Kidney (tissue), 14 donors: ENCODE data around the gene ERBB4. TPM values are rescaled to one million over a fixed set of nuclear protein-coding genes. Genes with fewer than 3 reads are reported as not detected.

Experiments
- DNase-seq, 5 donors: peaks; one replicate each; pipeline ENCODE4 v3.0.0-alpha.2; 2013 to 2020
- FAIRE-seq: peaks from 2 replicates; lab custom pipeline; 2012; peaks lifted over from hg19 to GRCh38; lab: Jason Lieb, UNC
- H3K27ac ChIP-seq, 2 donors: one replicate each; pipeline ENCODE4 v1.7.0; 2013; ENCODE audit warnings: low read depth in 2 of 2, low read length in 2 of 2, inconsistent platforms in 1 of 2
- H3K27me3 ChIP-seq: one replicate; pipeline ENCODE4 v1.7.1; 2013; ENCODE audit warnings: low read length, inconsistent platforms; ENCODE audit not compliant: control insufficient read depth, insufficient read depth
- H3K36me3 ChIP-seq, 3 donors: one replicate each; pipeline versions ENCODE4 v1.7.0 to v1.7.1; 2013; ENCODE audit warnings: low read length in 3 of 3, control low read depth in 1 of 3, inconsistent platforms in 1 of 3; ENCODE audit not compliant: insufficient read depth in 3 of 3, control insufficient read depth in 2 of 3
- H3K4me1 ChIP-seq, 3 donors: one replicate each; pipeline versions ENCODE4 v1.7.0 to v1.7.1; 2013; ENCODE audit warnings: low read length in 3 of 3, inconsistent platforms in 1 of 3, low read depth in 1 of 3; ENCODE audit not compliant: control insufficient read depth in 2 of 3, insufficient read depth in 2 of 3
- H3K4me3 ChIP-seq, 3 donors: one replicate each; pipeline versions ENCODE4 v1.7.0 to v1.8.1; 2013; ENCODE audit warnings: low read length in 3 of 3, control low read depth in 1 of 3, inconsistent platforms in 1 of 3
- H3K9ac ChIP-seq, 3 donors: one replicate each; pipeline versions ENCODE4 v1.7.0 to v1.7.1; 2013; ENCODE audit warnings: low read length in 3 of 3, control low read depth in 1 of 3, inconsistent platforms in 1 of 3
- H3K9me3 ChIP-seq, 3 donors: one replicate each; pipeline versions ENCODE4 v1.7.0 to v1.7.1; 2013; ENCODE audit warnings: low read length in 3 of 3, control low read depth in 1 of 3, inconsistent platforms in 1 of 3; ENCODE audit not compliant: control insufficient read depth in 2 of 3, insufficient read depth in 1 of 3
- CTCF ChIP-seq: IDR thresholded peaks from 3 replicates; pipeline ENCODE4 v1.5.1; 2012; ENCODE audit warnings: mild to moderate bottlenecking, moderate library complexity, borderline replicate concordance; ENCODE audit not compliant: insufficient read depth; ENCODE audit errors: extremely low read depth
- intact Hi-C: fragments of 100-400 bp; cut with DNase I; formaldehyde crosslinking; loops from one replicate; pipeline ENCODE4 v1.11.1; 2022
- polyA plus RNA-seq: library from polyadenylated mRNA; stranded (reverse); fragments of 350-450 nt; fragmentation: Illumina TruSeq; extraction: RNeasy Lipid Tissue Mini Kit (QIAGEN cat#74804); gene quantifications from one replicate; pipeline ENCODE4 v1.2.3, GENCODE V29; 2014; ENCODE audit warnings: low read depth, low replicate concordance; ENCODE audit not compliant: insufficient read depth
- total RNA-seq: library from RNA; stranded (reverse); fragmentation: NEBNext Ultra II Directional; extraction: Animal tissue kit (Norgen Biotek cat#: 25700); gene quantifications from one replicate; pipeline ENCODE4 v1.2.1, GENCODE V29; 2021
- donor health status: control.
- donor health status: control.
- donor health status: control.
- donor health status: control.
- donor health status: control.
- donor health status: DM: yes; HTN: yes; CAD: no.
- donor health status: Normal renal cell carcinoma (clear cell type).

Gene ERBB4
- total and polyA plus RNA-seq, 2 donors from 2014 or later, result 3.9 to 152 TPM

GRCh38 chr2:211611621-211612020 is 927.0 kb downstream of the ERBB4 start:
- intact Hi-C loops, result no loop called here
- no peak overlapping the region for H3K27ac ChIP-seq
- no peaks in the 10 kb centered on the region for H3K9me3 ChIP-seq
- no peak for FAIRE-seq
- H3K4me3 ChIP-seq, result no peak overlapping the region
- H3K9ac ChIP-seq, result no peak overlapping the region
- no peaks in the 10 kb centered on the region for H3K36me3 ChIP-seq
- no peak for TF ChIP-seq CTCF
- DNase-seq, result no peak
- no peaks in the 10 kb centered on the region for H3K27me3 ChIP-seq
- no peaks in the 10 kb centered on the region for H3K4me1 ChIP-seq

- no peak for FAIRE-seq
- H3K9me3 ChIP-seq, result no peaks in the 10 kb centered on the region
Observed at GRCh38 chr2:211611061-211611518, 927.5 kb downstream of the ERBB4 start.

GRCh38 chr2:211609127-211609526 is 929.5 kb downstream of the ERBB4 start:
- Histone ChIP-seq H3K9ac (no peak overlapping the region), H3K27ac (no peak overlapping the region), H3K36me3 (no peaks in the 10 kb centered on the region), H3K27me3 (no peaks in the 10 kb centered on the region), H3K4me3 (no peak overlapping the region), H3K9me3 (no peaks in the 10 kb centered on the region), H3K4me1 (no peaks in the 10 kb centered on the region)
- DNase-seq (peak in 2 of 5 donors; percentile 17 to 28), FAIRE-seq (no peak)
- no peak for TF ChIP-seq CTCF
- intact Hi-C loops, result no loop called here

More at GRCh38 chr2:211611061-211611518, 927.5 kb downstream of the ERBB4 start:
- Histone ChIP-seq H3K36me3 (no peaks in the 10 kb centered on the region), H3K4me3 (no peak overlapping the region), H3K9ac (no peak overlapping the region), H3K27me3 (no peaks in the 10 kb centered on the region), H3K4me1 (no peaks in the 10 kb centered on the region), H3K27ac (no peak overlapping the region)
- DNase-seq, result no peak
- TF ChIP-seq CTCF, result no peak
- intact Hi-C loops, result no loop called here

GRCh38 chr2:211599146-211599545 is 939.5 kb downstream of the ERBB4 start:
- FAIRE-seq (no peak), DNase-seq (peak in 1 of 5 donors; percentile 25)
- Histone ChIP-seq H3K9ac (no peak overlapping the region), H3K36me3 (no peaks in the 10 kb centered on the region), H3K27me3 (no peaks in the 10 kb centered on the region), H3K27ac (no peak overlapping the region), H3K4me1 (no peaks in the 10 kb centered on the region), H3K9me3 (no peaks in the 10 kb centered on the region), H3K4me3 (no peak overlapping the region)
- TF ChIP-seq CTCF, result no peak
- intact Hi-C loops, result no loop called here
